ENCODE measurements around the gene DPH7. TPM values are rescaled to one million over a fixed set of nuclear protein-coding genes. Genes with fewer than 3 reads are reported as not detected.

Gene DPH7
- polyA plus RNA-seq, 2 of the 4 experiments (the other 2 are of a cell fraction): 26.7 to 35.2 TPM

GRCh38 chr9:137521405-137521985 lies 57.2 kb downstream of the DPH7 start (continued):
- TF ChIP-seq CTCF (IDR thresholded peaks at IDR 0.05) (no peak), RAD21 (conservative IDR thresholded peaks at IDR 0.05 in 1 of 2, IDR thresholded peaks at IDR 0.05 in 1 of 2) (no peak), RNF2 (IDR thresholded peaks at IDR 0.05; ENCODE audit: borderline replicate concordance, low read depth) (no peak), HES2 (IDR thresholded peaks at IDR 0.05) (no peak), USF2 (IDR thresholded peaks at IDR 0.05) (no peak), POLR2AphosphoS2 (conservative IDR thresholded peaks at IDR 0.05; ENCODE audit: low read length) (no peak), ZNF302 (CRISPR knock-in tag; IDR thresholded peaks at IDR 0.05) (no peak), ZFP36 (IDR thresholded peaks at IDR 0.05; ENCODE audit: borderline replicate concordance, partially characterized antibody) (no peak)

- FAIRE-seq: no peak
- no peak for ATAC-seq
- H3K9me3 ChIP-seq: no peaks in the 10 kb centered on the region
- H3K4me2 ChIP-seq: no peak overlapping the region
- H3K4me1 ChIP-seq: no peaks in the 10 kb centered on the region
- CTCF ChIA-PET: interaction anchor here (0.7 to 3.7 kb wide), 8 partner anchors 12 to 284 kb away, joined by 3 to 11 read pairs (median 4); partner anchors contain the start of gene NRARP
- 81% methylated on average over 27 of the region's 30 CpGs for WGBS (ENCODE audit: missing lambda C conversion rate)
- H3K4me3 ChIP-seq: no peak overlapping the region
- no peak overlapping the region for H3K27ac ChIP-seq
- DNase-seq (ENCODE audit: low read depth in 1 of 2, low spot score in 1 of 2): no peak
- POLR2A ChIA-PET: no interaction called here
- TF ChIP-seq CHD4 (IDR thresholded peaks at IDR 0.05; ENCODE audit: borderline replicate concordance): no peak
- no peak for TF ChIP-seq RAD21 (conservative IDR thresholded peaks at IDR 0.05 in 1 of 2, IDR thresholded peaks at IDR 0.05 in 1 of 2)
- TF ChIP-seq ZC3H11A (IDR thresholded peaks at IDR 0.05): no peak
- TF ChIP-seq SMC3 (IDR thresholded peaks at IDR 0.05): no peak
- no peak for TF ChIP-seq REST (IDR thresholded peaks at IDR 0.05)
- no peak for TF ChIP-seq MAX (IDR thresholded peaks at IDR 0.05)
- no peak for TF ChIP-seq JUNB (IDR thresholded peaks at IDR 0.05)
- no peak for TF ChIP-seq CTCF (IDR thresholded peaks at IDR 0.05)
- no peak for TF ChIP-seq KDM1A (IDR thresholded peaks at IDR 0.05; ENCODE audit: low read depth)
- TF ChIP-seq FOSB (CRISPR knock-in tag; IDR thresholded peaks at IDR 0.05): no peak
- TF ChIP-seq HEYL (CRISPR knock-in tag; IDR thresholded peaks at IDR 0.05): no peak
- no peak for TF ChIP-seq ATOH8 (CRISPR knock-in tag; IDR thresholded peaks at IDR 0.05; ENCODE audit: low read depth)
- no peak for TF ChIP-seq ELK1 (IDR thresholded peaks at IDR 0.05; ENCODE audit: low read depth, low read length)
- no peak for TF ChIP-seq E2F6 (IDR thresholded peaks at IDR 0.05; ENCODE audit: borderline replicate concordance, low read depth)
- no peak for TF ChIP-seq USF2 (IDR thresholded peaks at IDR 0.05)
- no peak for TF ChIP-seq MAFK (IDR thresholded peaks at IDR 0.05; ENCODE audit: partially characterized antibody)
- TF ChIP-seq GATA3 (IDR thresholded peaks at IDR 0.05; ENCODE audit: borderline replicate concordance): no peak
Observed at GRCh38 chr9:137520614-137521404, 57.9 kb downstream of the DPH7 start.

Measured in A549 (cell line).